Tibial nerve (tissue), 4 donors: ENCODE data around the gene OR4L1. TPM values are rescaled to one million over a fixed set of nuclear protein-coding genes. Genes with fewer than 3 reads are reported as not detected.

Experiments used
- small RNA-seq: library from RNA; depleted of rRNA; stranded (forward); fragments of <200 nt; gene quantifications from one replicate; pipeline ENCODE3, GENCODE V24; 2016
- total RNA-seq, 4 donors: library from RNA; depleted of rRNA; stranded (reverse); fragments of >200 nt; gene quantifications; one replicate each; pipeline ENCODE4 v1.1.0, GENCODE V29; 2016

OR4L1 gene
- total RNA-seq, 4 donors from 2014 or later: not detected

Small RNA genes lying within 50 kb of the gene (small RNA-seq; reads per million reads assigned to genes)
- gene RNA5SP380: not detected

Other genes with a start within 250 kb of the OR4L1 start
- gene OR4K2, start 184.9 kb upstream of the OR4L1 start, total RNA-seq: under 1 TPM in 1 of 4 donors, not detected in 3; 0.63 TPM
- gene OR4K5, start 139.4 kb upstream of the OR4L1 start, total RNA-seq: not detected
- gene OR4K1, start 129.1 kb upstream of the OR4L1 start, total RNA-seq: not detected
- not detected for gene OR4K15, start 84.5 kb upstream of the OR4L1 start, total RNA-seq
- gene OR4Q2, start 57.9 kb upstream of the OR4L1 start, total RNA-seq: not detected
- gene OR4K14, start 40.7 kb upstream of the OR4L1 start, total RNA-seq: not detected
- gene OR4K13, start 24.0 kb upstream of the OR4L1 start, total RNA-seq: not detected
- not detected for gene OR4K17, start 50.7 kb downstream of the OR4L1 start, total RNA-seq
- gene OR4N5, start 78.8 kb downstream of the OR4L1 start, total RNA-seq: not detected
- not detected for gene OR11G2, start 130.9 kb downstream of the OR4L1 start, total RNA-seq
- not detected for gene OR11H6, start 163.7 kb downstream of the OR4L1 start, total RNA-seq
- not detected for gene OR11H7, start 168.9 kb downstream of the OR4L1 start, total RNA-seq
- gene OR11H4, start 179.2 kb downstream of the OR4L1 start, total RNA-seq: not detected
- 10 to 100 TPM in 3 of 4 donors, 1 to 10 TPM in 1; 8.1 to 12.8 (median 10.7) TPM for gene TTC5, start 245.9 kb downstream of the OR4L1 start, total RNA-seq